HCT116 (cell line): Measurements from ENCODE around the gene DNLZ. TPM values are rescaled to one million over a fixed set of nuclear protein-coding genes. Genes with fewer than 3 reads are reported as not detected.

Experiments
- ATAC-seq: fragments of 200-7000 bp; cut with Tn5 transposase; 2 replicates; pipeline ENCODE4 v1.9.1; 2020; ENCODE audit warnings: mild to moderate bottlenecking, moderate library complexity
- BruUV-seq: library from RNA; stranded (reverse); fragments of 400-500 nt; replicated peaks from 2 replicates; lab custom pipeline; 2021; lab: Mats Ljungman, UMichigan
- CTCF ChIA-PET: fragments of 300-600 bp; sonication (Branson Sonifier 250); formaldehyde crosslinking; loops from one replicate; lab custom pipeline; 2021; ENCODE audit warnings: antibody characterized with exemption; lab: Charles Lee
- POLR2A ChIA-PET: fragments of 300-600, 350-600 bp; sonication (Branson Sonifier 250); formaldehyde crosslinking; loops from one replicate; lab custom pipeline; 2021; ENCODE audit warnings: antibody characterized with exemption; lab: Charles Lee
- RAD21 ChIA-PET, 2 experiments: fragments of 300-600 bp; sonication (Branson Sonifier 250); formaldehyde crosslinking; loops; one replicate each; lab custom pipeline; 2023; ENCODE audit warnings: low total read pairs in 2 of 2; ENCODE audit not compliant: uncharacterized antibody in 2 of 2, unreplicated experiment in 2 of 2, low non-redundant PET in 1 of 2; lab: Charles Lee
- DNase-seq: peaks from one replicate; pipeline ENCODE4 v3.0.0-alpha.2; 2010; ENCODE audit warnings: low read depth, low spot score
- H2AFZ ChIP-seq: fragments of 200-600 bp; shearing (Covaris generic), sonication (generic); 2 replicates; pipeline ENCODE4 v1.6.1; 2017; ENCODE audit warnings: low read depth, mixed run types, mixed read lengths, antibody characterized with exemption, low read length; ENCODE audit not compliant: poor library complexity, severe bottlenecking
- H3K27ac ChIP-seq: 2 replicates; pipeline ENCODE4 v1.5.1; 2012; ENCODE audit warnings: low read depth, low read length
- H3K27me3 ChIP-seq: fragments of 200-600 bp; sonication (generic); 2 replicates; pipeline ENCODE4 v1.6.1; 2016; ENCODE audit warnings: mixed run types, low read length, mixed read lengths; ENCODE audit not compliant: insufficient read depth
- H3K36me3 ChIP-seq, 2 experiments: fragments of 200-500 bp in 1 of 2; fragments of 200-600 bp in 1 of 2; sonication (Bioruptor generic) in 1 of 2; sonication (generic) in 1 of 2; 2 replicates each; pipeline versions ENCODE4 v1.5.1 to v1.6.1; 2014 to 2016; ENCODE audit warnings: low read length in 2 of 2, inconsistent platforms in 1 of 2, mixed read lengths in 1 of 2, mixed run types in 1 of 2; ENCODE audit not compliant: insufficient read depth in 2 of 2, control insufficient read depth in 1 of 2
- H3K4me1 ChIP-seq, 2 experiments: fragments of 200-600 bp in 1 of 2; sonication (generic) in 1 of 2; 2 replicates each; pipeline versions ENCODE4 v1.5.1 to v1.6.1; 2012 to 2017; ENCODE audit warnings: low read length in 2 of 2, inconsistent platforms in 1 of 2, mild to moderate bottlenecking in 1 of 2, mixed read lengths in 1 of 2, mixed run types in 1 of 2, moderate library complexity in 1 of 2; ENCODE audit not compliant: insufficient read depth in 2 of 2, control insufficient read depth in 1 of 2
- H3K4me2 ChIP-seq: fragments of 200-600 bp; sonication (generic); 2 replicates; pipeline ENCODE4 v1.6.1; 2017; ENCODE audit warnings: mixed run types, low read length, mixed read lengths
- H3K4me3 ChIP-seq, 2 experiments: fragments of 200-600 bp in 1 of 2; sonication (generic) in 1 of 2; replicated peaks in 1 of 2; 2 replicates each; pipeline ENCODE4 v1.5.1; 2011 to 2016; ENCODE audit warnings: low read length in 2 of 2, control low read depth in 1 of 2, low read depth in 1 of 2, mild to moderate bottlenecking in 1 of 2, mixed read lengths in 1 of 2, mixed run types in 1 of 2
- H3K79me2 ChIP-seq: fragments of 200-600 bp; sonication (generic); 2 replicates; pipeline ENCODE4 v1.6.1; 2017; ENCODE audit warnings: mild to moderate bottlenecking, mixed run types, low read length, moderate library complexity, mixed read lengths; ENCODE audit not compliant: insufficient read depth
- H3K9ac ChIP-seq: fragments of 200-600 bp; sonication (generic); 2 replicates; pipeline ENCODE4 v1.6.1; 2016; ENCODE audit warnings: low read length, mixed read lengths
- H3K9me2 ChIP-seq: fragments of 200-600 bp; sonication (generic), shearing (Covaris generic); 2 replicates; pipeline ENCODE4 v1.6.1; 2017; ENCODE audit warnings: mixed run types, mild to moderate bottlenecking, moderate library complexity; ENCODE audit not compliant: insufficient read depth
- H3K9me3 ChIP-seq, 2 experiments: fragments of 200-500 bp in 1 of 2; fragments of 200-600 bp in 1 of 2; sonication (Bioruptor generic) in 1 of 2; sonication (generic) in 1 of 2; 2 replicates each; pipeline ENCODE4 v1.6.1; 2014 to 2017; ENCODE audit warnings: low read length in 2 of 2, mixed read lengths in 2 of 2, inconsistent platforms in 1 of 2, low read depth in 1 of 2, mild to moderate bottlenecking in 1 of 2, mixed run types in 1 of 2, moderate library complexity in 1 of 2; ENCODE audit not compliant: control insufficient read depth in 1 of 2, insufficient read depth in 1 of 2
- H4K20me1 ChIP-seq: fragments of 200-600 bp; sonication (generic), shearing (Covaris generic); 2 replicates; pipeline ENCODE4 v1.6.1; 2017; ENCODE audit warnings: mixed run types, mild to moderate bottlenecking, moderate library complexity; ENCODE audit not compliant: insufficient read depth
- ATF3 ChIP-seq: IDR thresholded peaks from 2 replicates; pipeline ENCODE4 v1.6.1; 2012
- CBX3 ChIP-seq: IDR thresholded peaks from 2 replicates; pipeline ENCODE4 v1.6.1; 2012; ENCODE audit warnings: low read depth
- CTCF ChIP-seq, 3 experiments: fragments of 200-600 bp in 1 of 3; sonication (generic) in 1 of 3; IDR thresholded peaks in 2 of 3; conservative IDR thresholded peaks in 1 of 3; 2 replicates each; pipeline ENCODE4 v1.5.1; 2012 to 2017; ENCODE audit warnings: low read depth in 2 of 3, low read length in 2 of 3, antibody characterized with exemption in 1 of 3, borderline replicate concordance in 1 of 3, control low read depth in 1 of 3, mild to moderate bottlenecking in 1 of 3, mixed read lengths in 1 of 3, mixed run types in 1 of 3, moderate library complexity in 1 of 3; ENCODE audit not compliant: insufficient read depth in 1 of 3
- EGR1 ChIP-seq: IDR thresholded peaks from 2 replicates; pipeline ENCODE4 v1.6.1; 2012; ENCODE audit warnings: low read depth
- ELF1 ChIP-seq: IDR thresholded peaks from 2 replicates; pipeline ENCODE4 v1.6.1; 2012; ENCODE audit warnings: low read depth, borderline replicate concordance
- EZH2phosphoT487 ChIP-seq: fragments of 200-600 bp; IDR thresholded peaks from 2 replicates; pipeline ENCODE4 v1.6.1; 2018; ENCODE audit warnings: antibody characterized with exemption, borderline replicate concordance
- FOSL1 ChIP-seq: IDR thresholded peaks from 2 replicates; pipeline ENCODE4 v1.6.1; 2012; ENCODE audit warnings: low read depth
- MAX ChIP-seq: IDR thresholded peaks from 2 replicates; pipeline ENCODE4 v1.6.1; 2012
- POLR2A ChIP-seq: IDR thresholded peaks from 2 replicates; pipeline ENCODE4 v1.7.0; 2011; ENCODE audit warnings: borderline replicate concordance; ENCODE audit not compliant: insufficient read depth, insufficient read length; ENCODE audit errors: extremely low read depth
- RAD21 ChIP-seq: IDR thresholded peaks from 2 replicates; pipeline ENCODE4 v1.6.1; 2012; ENCODE audit warnings: low read depth, mild to moderate bottlenecking
- SIN3A ChIP-seq: IDR thresholded peaks from 2 replicates; pipeline ENCODE4 v1.6.1; 2012; ENCODE audit warnings: low read depth
- SP1 ChIP-seq: IDR thresholded peaks from 2 replicates; pipeline ENCODE4 v1.6.1; 2012; ENCODE audit warnings: low read depth
- SRF ChIP-seq: IDR thresholded peaks from 2 replicates; pipeline ENCODE4 v1.6.1; 2012; ENCODE audit warnings: low read depth
- TCF7L2 ChIP-seq: IDR thresholded peaks from 2 replicates; pipeline ENCODE4 v1.7.0; 2011; ENCODE audit warnings: borderline replicate concordance, inconsistent platforms; ENCODE audit not compliant: insufficient read depth, insufficient read length; ENCODE audit errors: extremely low read depth
- ZBTB33 ChIP-seq: IDR thresholded peaks from 2 replicates; pipeline ENCODE4 v1.6.1; 2011; ENCODE audit warnings: mild to moderate bottlenecking, low read length, moderate library complexity; ENCODE audit not compliant: insufficient replicate concordance; ENCODE audit errors: extremely low read depth
- ZNF274 ChIP-seq: fragments of 200-500 bp; sonication (Bioruptor generic); IDR thresholded peaks from 2 replicates; pipeline ENCODE4 v1.6.1; 2014; ENCODE audit warnings: mild to moderate bottlenecking, low read depth, low read length, inconsistent platforms
- intact Hi-C: fragments of 100-400 bp; cut with micrococcal nuclease; formaldehyde crosslinking; loops from 2 replicates; pipeline ENCODE4 v1.10.0; 2022
- total RNA-seq: library from RNA; stranded (reverse); gene quantifications from one replicate; pipeline ENCODE4 v1.2.1, GENCODE V29; 2021; ENCODE audit not compliant: unreplicated experiment

Gene DNLZ
- total RNA-seq, 1 experiment from 2014 or later, result 21.9 TPM

- H3K27ac ChIP-seq, result no peak overlapping the region
- no peak overlapping the region for H2AFZ ChIP-seq
- no peaks in the 10 kb centered on the region for H3K79me2 ChIP-seq
- no peaks in the 10 kb centered on the region for H3K9me3 ChIP-seq
- ChIA-PET POLR2A (no interaction called here), CTCF (interaction anchor here (0.7 to 1.1 kb wide), 2 partner anchors 11 to 23 kb away, joined by 3 read pairs; partner anchors contain the start of gene DNLZ), RAD21 (no interaction called here)
- H3K4me2 ChIP-seq, result no peak overlapping the region
- TF ChIP-seq MAX, result no peak
- TF ChIP-seq ZBTB33, result no peak
- no peak for TF ChIP-seq CTCF (IDR thresholded peaks at IDR 0.05 in 2 of 3, conservative IDR thresholded peaks at IDR 0.05 in 1 of 3; ENCODE audit: borderline replicate concordance in 1 of 3, insufficient read depth in 1 of 3, low read depth in 2 of 3, low read length in 2 of 3)
- TF ChIP-seq TCF7L2, result no peak
- TF ChIP-seq ZNF274, result no peak
- no peak for TF ChIP-seq ATF3
- no peak for TF ChIP-seq RAD21
- no peak for TF ChIP-seq SIN3A
- TF ChIP-seq POLR2A, result no peak
- no peak for TF ChIP-seq EZH2phosphoT487
- no peak for TF ChIP-seq SRF
- no peak for TF ChIP-seq ELF1
- TF ChIP-seq FOSL1, result no peak
- no peak for TF ChIP-seq CBX3
- TF ChIP-seq EGR1, result no peak
- no peak for TF ChIP-seq SP1
- no peaks in the 10 kb centered on the region for H4K20me1 ChIP-seq
- BruUV-seq, result no TSS peak
- peaks cover 6 to 18% of the 10 kb centered on the region in 2 experiments; a peak in 3 of 4 replicates for H3K4me1 ChIP-seq
- DNase-seq, result no peak
- intact Hi-C loops, result loop anchor here (2.0 kb wide), 1 partner anchor 61 kb away; the partner anchor contains the start of gene SNAPC4
- no peaks in the 10 kb centered on the region; a peak in 1 of 4 replicates for H3K36me3 ChIP-seq
- no peak overlapping the region for H3K9ac ChIP-seq
- H3K4me3 ChIP-seq, result no peak overlapping the region
- ATAC-seq, result no peak
- H3K27me3 ChIP-seq, result no peaks in the 10 kb centered on the region
- no peaks in the 10 kb centered on the region for H3K9me2 ChIP-seq
Observed at GRCh38 chr9:136339958-136340310, 23.6 kb downstream of the DNLZ start.
